GM13976 (cell line): ENCODE measurements around the gene KCNAB2.

Experiments
- DNase-seq: peaks from one replicate; pipeline ENCODE4 v3.0.0; 2012; ENCODE audit warnings: low spot score
- in situ Hi-C: fragments of 300-500 bp; cut with MboI; formaldehyde crosslinking; loops from one replicate; pipeline ENCODE4 v1.12.0; 2022; ENCODE audit warnings: low sequenced_read_pairs, mixed read lengths, inconsistent platforms; ENCODE audit not compliant: unreplicated experiment
- TF ChIP-seq, protein P1 (sequence below): IDR thresholded peaks from 2 replicates; pipeline ENCODE4 v1.5.1; 2012; ENCODE audit warnings: borderline replicate concordance, mild to moderate bottlenecking; ENCODE audit not compliant: insufficient read depth; ENCODE audit errors: extremely low read depth, missing control alignments, control extremely low read depth

KCNAB2 gene

DNA sequence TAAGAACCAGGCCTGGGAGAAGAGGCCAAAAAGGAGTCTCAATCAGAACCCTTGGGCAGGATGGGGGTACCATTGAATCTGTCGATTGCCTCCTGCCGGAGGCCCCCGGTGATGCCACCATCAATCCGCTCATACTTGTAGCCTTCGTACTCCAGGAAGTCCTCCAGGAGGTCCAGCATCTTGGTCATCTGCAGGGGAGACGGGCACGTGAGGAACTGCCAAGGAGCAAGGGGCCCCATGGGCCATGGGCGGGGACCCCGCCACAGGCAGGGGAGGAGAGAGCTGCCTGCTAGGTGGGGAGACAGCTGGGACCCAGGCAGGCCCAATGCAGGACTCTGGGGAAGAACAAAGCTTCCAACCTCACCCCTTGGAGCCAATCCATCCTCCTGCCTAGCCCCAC is 85.9 kb downstream of the KCNAB2 start:
- no peak for DNase-seq
- in situ Hi-C loops = no loop called here
- TF ChIP-seq, protein P1, sequence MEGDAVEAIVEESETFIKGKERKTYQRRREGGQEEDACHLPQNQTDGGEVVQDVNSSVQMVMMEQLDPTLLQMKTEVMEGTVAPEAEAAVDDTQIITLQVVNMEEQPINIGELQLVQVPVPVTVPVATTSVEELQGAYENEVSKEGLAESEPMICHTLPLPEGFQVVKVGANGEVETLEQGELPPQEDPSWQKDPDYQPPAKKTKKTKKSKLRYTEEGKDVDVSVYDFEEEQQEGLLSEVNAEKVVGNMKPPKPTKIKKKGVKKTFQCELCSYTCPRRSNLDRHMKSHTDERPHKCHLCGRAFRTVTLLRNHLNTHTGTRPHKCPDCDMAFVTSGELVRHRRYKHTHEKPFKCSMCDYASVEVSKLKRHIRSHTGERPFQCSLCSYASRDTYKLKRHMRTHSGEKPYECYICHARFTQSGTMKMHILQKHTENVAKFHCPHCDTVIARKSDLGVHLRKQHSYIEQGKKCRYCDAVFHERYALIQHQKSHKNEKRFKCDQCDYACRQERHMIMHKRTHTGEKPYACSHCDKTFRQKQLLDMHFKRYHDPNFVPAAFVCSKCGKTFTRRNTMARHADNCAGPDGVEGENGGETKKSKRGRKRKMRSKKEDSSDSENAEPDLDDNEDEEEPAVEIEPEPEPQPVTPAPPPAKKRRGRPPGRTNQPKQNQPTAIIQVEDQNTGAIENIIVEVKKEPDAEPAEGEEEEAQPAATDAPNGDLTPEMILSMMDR = no peak

- in situ Hi-C loops = no loop called here
- DNase-seq = no peak
- TF ChIP-seq, protein P1 = no peak
These were observed 87.6 kb downstream of the KCNAB2 start for GRCh38 chr1:6133146-6133895.

GRCh38 chr1:6134206-6134605 is 88.5 kb downstream of the KCNAB2 start:
- in situ Hi-C loops = no loop called here
- DNase-seq = no peak
- TF ChIP-seq, protein P1 = no peak

GRCh38 chr1:6134741-6135510 is 89.2 kb downstream of the KCNAB2 start:
- TF ChIP-seq, protein P1 = no peak
- in situ Hi-C loops = no loop called here
- no peak for DNase-seq

GRCh38 chr1:6136516-6137220 is 91.0 kb downstream of the KCNAB2 start:
- TF ChIP-seq, protein P1 = no peak
- DNase-seq = no peak
- in situ Hi-C loops = no loop called here

DNA sequence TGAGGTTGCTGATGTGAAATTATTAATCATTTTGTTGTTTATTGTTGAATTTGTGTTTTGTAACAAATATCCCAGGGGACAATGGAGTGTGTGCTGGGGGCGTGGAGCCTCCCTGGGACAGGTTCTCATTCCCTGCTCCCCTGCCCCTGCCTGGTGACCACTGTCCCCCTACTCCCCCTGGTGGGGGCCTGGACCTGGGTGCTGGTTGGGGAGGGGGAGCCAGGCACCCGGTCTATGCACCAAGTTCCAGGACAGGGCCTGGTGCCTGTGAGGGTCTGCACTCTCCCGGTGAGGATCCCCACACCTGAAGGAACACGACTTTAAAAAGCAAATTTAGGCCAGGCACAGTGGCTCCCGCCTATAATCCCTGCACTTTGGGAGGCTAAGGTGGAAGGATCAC is 92.1 kb downstream of the KCNAB2 start:
- in situ Hi-C loops = no loop called here
- TF ChIP-seq, protein P1 = no peak
- DNase-seq = no peak
